HG02840 (cell line): ENCODE measurements around the gene SGMS1.
"Not testable (repeated sequence)": the region's sequence is repeated elsewhere in the genome, so short reads cannot be mapped to it uniquely, and the experiment has no call there.

Experiments used
- ATAC-seq: cut with Tn5 transposase; IDR thresholded peaks from one replicate; pipeline ENCODE4 v1.9.1; 2021; ENCODE audit warnings: mild to moderate bottlenecking, moderate library complexity, moderate number of reproducible peaks; ENCODE audit not compliant: unreplicated experiment, low FRiP score

Gene SGMS1

DNA sequence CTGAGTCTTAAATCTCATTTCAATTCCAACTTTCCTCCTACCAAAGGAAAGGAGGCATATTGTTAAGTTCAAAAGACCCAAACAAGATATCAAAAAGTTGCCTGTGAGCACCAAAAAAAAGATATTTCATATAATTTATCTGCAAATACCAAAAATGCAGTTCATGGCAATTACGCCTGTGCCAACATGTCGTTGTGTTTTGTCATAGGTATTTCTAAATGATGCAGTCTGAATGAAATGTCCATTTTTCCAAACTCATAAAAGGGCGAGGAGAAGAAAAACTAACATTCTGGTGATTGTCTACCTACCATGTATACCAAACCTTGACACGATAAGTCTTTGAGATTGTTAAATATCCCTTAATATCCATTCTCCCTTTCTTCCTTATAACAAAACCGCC, 109.8 kb downstream of the SGMS1 start:
- ATAC-seq = no peak

DNA sequence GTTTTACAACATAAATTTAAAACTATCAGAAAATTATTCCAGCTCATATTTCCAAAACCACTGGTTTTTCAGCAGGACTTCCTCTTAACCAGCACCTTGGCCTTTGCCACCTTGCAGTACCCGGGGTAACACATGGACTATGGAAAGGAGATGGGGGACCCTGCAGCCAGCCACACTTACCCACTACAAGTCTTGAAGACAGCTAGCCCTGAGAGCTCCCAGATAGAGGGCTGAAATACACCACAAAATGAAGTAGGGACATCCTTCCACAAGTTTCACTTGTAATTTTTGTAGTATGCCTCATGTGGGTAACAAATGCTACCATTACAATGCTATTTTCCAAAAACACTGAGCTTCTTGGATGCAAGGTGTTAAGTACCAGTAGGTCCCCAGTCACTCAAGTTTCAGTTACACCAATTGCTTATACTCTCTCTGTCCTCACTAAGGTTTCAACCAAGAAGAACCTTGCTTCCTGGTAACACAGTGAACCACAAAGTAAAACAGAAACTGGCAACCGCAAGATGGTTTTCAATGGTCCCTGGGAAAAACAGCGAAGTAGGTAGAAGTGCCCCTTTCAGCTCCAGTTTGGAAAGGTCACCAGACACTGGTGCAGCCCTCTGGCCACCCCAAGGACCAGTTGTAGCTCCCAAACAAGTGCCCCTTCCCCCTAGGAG, 110.9 kb downstream of the SGMS1 start:
- ATAC-seq = no peak

DNA sequence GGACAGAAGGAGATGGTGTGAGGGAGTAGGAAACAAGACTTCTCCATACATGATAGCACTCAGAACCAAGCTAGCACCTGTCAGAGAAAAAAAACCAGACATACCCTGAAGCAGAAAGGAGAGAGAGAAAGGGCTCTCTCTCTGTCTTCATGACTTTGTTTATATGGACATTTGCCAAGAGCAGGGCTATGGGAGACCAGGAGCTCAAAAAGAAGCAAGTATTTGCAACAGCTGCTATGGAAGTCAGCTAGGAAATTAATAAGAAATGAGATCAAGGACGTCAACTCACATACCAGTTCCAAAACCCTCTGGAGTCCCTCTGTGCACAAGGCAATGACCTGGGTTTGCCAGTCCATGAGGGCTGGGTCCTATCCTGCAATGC, 111.6 kb downstream of the SGMS1 start:
- ATAC-seq = no peak

DNA sequence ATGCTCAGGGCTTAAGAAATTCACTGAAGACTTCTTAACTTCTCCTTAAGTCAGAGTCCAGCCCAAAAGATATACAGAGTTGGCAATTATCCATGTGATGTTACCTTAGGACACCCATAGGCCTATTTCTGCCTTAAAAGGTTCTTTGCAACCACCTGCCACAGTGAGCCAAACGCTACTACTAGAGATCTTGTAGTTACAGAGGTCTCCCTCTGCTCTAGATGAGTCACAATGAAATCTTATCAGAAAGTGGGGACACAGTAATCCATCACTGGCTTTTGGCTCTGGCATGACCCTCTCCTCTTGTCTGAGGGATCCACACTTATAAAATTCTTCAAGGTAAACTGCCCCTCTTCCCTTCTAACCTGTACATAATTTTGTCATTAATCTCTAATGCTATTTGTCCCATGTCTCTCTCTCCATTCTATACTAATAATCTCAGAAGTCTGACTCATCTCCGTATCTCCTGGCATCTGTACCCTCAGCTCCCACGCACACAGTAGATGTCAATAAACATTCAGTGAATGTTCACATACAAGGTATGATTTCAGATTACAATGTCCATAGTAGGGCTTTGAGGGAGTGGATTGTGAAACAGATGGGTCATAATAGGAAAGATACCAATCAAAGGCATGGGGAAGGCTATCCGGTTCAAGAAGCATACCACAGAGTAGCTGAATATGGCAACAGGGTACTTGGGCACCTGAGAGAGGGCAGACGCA, 112.1 kb downstream of the SGMS1 start:
- no peak for ATAC-seq

DNA sequence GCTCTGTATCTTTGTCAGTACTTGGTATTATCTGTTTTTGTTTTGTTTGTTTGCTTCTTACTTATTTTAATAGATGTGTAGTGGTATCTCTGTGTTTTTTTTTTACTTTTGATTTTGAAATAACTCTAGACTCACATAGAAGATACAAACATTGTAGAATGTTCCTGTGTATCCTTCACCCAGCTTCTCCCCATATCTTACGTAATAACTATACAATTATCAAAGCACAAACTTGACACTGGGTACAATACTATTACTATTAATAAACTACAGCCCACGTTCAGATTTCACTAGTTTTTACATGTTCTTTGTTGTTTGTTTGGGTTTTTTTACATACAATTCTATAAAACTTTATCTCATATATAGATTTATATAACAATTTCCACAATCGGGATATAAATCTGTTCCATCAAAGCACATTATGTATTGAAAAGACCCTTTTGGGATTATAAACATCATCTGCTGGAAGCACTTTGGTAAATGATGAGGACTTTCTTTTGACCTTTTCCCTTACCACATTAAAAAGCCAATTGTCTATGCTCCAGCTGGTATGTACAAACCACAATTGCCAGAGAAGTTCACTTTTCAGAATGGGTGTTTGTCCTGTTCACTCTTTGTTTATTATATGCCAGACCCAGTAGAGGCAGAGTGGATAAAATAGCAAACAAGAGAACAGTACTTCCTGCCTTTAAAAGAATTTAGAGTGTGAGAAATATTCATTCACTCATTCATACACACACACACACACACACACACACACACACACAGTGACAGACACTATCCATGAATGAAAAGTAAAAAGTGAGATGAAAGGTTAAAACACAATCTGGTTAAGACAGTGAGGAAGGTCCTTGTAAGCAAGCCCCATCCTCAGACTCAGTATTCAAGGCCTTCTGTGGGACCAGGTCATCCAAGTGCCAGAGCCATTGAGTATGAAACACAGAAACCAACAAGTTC, 113.0 kb downstream of the SGMS1 start:
- ATAC-seq = no peak

DNA sequence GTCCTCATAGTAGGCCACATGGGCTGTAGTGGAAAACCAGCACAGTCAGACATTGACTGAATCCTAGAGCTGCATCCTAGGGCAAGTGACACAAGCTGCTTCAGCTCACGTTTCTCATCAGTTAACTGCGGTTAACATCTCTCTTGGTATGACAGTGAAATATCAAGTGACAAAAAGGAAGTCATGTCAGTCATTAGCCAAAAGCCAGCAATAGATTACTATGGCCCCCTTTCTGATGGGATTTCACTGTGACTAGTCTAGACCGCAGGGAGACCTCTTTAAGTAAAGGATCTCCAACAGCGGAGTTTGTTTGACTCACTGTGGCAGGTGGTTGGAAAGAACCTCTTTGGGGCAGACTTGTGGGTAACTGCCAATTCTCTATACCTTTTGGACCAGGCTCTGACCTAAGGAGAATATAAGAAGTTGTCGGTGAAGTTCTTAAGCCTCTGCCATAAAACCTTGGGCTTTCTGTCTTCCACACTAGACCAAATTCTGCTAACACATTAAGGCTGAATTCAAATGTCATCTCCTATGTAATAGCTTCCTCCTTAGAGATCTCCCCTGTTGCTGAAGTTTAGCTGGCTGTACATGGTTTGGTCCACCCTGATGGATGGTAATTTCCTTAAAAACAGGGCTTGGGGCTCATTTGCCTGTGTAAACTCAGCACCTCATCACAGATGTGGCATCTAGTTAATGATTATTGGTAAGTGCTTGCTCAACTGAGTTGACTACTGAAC, 115.3 kb downstream of the SGMS1 start:
- peak; percentile 77 for ATAC-seq

DNA sequence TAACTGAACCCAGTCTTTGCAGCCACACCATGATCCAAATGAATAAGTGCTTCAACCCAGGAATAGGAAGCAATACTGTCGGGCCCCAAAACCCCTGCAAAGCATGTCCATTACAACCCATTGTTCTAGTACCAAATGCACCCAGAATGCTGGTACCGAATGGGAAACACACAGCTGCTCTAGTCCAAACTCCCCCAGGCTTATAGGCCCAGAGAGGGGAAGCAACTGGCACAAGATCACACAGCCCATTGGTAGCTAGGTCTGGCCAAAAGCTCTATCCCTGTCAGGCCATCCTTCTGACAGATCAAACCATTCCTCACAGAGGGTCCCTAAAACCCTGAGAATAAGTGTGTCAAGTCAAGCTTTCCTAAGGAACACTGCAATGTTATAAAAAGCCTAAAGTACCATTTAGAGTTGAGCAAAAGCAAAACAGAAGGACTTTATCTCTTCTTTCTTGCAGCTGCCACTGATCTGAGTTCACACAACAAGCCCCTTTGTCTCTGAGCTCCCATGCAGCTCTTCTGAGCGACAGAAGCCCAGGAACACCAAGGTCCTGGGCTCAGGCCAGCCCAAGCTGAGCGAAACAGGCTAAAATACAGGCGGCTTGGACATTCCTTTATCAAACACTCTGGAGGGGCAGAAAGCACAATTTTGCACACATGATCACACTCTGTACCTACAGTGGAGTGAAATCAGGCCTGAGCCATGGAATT, 116.7 kb downstream of the SGMS1 start:
- ATAC-seq = no peak

DNA sequence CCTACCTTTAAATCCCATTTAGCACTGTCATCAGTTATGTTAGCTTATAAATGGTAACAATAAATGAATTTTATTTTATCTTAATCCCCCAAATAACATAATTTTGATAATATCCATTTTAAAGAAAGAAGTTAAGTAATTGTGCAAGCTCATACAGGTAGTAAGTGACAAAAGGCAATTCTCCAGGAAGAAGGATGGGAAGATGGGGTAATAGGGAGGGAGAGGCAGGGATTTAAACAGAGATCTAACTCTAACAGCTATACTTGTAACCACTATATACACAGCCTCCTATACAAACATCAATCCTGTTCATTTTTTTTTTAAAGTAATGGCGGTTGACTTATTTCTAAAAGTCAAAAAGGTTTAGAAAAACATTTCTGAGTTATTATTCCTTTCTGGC, 119.4 kb downstream of the SGMS1 start:
- no peak for ATAC-seq

DNA sequence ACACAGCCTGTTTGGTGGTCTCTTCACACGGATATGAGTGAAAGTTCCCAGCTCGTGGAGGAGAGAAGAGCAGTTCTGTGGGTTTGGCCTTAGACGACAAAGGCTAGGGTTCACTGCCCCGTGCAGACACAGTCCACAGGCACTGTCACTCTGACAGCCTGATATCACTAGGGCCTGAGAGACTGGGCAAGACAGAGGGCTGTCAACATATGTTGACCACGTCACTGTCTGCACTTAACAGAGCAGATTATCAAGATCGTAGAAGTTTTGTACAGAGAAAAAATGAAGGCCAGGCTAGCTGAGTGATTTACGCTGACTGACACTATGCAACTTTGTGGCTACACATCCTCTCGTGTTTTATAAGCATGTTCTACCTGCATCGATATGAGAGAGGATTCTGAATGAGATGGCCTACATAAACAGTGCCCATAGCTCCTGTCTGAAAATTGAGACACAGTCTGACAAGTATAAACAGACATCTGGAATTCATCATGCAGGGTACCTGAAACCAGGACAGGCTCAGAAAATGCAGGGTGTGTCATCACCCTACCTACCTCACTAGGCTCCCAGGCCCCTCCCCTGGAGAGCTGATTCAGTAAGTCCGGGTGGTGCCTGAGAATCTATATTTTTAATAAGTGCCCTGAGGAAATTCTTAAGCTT, 120.0 kb downstream of the SGMS1 start:
- ATAC-seq = no peak

DNA sequence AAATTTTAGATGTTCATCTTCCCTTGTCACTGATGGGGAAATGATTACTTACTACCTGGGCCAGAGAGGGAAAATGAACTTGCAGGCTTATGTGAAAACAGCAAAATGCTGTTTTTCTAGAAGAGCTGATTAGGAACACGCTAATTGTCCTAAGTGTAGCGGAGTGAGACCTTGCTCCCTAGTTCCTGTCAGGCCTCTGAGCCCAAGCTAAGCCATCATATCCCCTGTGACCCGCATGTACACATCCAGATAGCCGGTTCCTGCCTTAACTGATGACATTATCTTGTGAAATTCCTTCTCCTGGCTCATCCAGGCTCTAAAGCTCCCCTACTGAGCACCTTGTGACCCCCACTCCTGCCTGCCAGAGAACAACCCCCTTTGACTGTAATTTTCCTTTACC, 120.6 kb downstream of the SGMS1 start:
- ATAC-seq = not testable (repeated sequence)

DNA sequence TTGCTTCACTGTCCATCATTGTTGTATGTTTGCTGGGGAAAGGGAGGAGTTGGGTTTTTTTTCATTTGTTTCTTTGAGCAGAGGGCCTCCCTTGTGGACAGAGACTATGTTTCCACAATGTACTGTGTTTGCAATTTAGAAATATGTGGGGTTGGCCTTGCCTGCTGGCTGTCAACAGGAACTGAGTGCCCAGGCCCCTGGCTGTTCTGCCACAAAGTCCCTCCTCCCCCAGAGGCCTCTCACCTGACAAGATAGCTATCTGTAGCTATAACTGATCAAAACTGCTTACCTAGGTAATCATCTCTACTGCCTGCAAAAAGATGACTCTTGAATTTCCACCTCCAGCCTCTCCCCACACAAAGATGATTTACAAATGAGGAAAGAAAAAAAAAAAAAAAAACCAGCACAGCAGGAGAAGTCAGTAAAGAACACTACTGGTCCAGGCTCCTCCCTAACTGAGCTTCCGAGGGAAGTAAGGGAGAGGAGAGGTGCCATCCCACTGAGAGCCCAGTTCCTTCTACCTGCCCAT, 121.8 kb downstream of the SGMS1 start:
- ATAC-seq = peak; percentile 38

DNA sequence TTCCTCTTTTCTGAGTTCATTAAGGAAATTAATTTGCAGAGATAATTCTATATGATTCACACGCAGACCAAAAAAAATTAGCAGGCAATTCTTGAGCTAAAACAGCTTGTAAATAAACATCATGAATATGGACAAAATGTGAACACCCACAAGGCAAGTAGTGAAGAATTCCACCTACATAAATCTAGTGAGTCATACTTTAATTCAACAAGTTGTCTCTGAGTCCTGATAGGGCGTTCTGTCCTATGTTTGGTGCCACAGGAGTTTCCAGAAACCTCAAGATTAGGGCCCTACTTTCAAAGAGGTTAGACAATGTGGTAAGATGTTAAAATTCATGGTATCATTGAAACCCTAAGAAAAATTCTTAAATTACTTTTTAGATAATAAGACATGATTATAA, 122.3 kb downstream of the SGMS1 start:
- ATAC-seq = no peak

DNA sequence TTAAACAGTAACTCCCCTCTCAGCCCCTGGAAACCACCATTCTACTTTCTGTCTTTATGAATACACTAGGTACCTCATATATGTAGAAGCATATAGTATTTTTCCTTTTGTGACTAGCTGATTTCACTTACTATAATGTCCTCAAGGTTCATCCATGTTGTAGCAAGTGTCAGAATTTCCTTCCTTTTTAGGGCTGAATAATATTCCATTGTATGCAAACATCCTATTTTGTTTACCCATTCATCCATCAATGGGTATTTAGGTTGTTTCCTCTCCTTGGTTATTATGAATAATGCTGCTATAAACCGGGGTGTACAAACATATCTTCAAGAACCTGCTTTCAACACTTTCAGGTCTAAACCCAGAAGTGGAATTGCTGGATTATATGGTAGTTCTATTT, 125.3 kb downstream of the SGMS1 start:
- ATAC-seq = no peak

DNA sequence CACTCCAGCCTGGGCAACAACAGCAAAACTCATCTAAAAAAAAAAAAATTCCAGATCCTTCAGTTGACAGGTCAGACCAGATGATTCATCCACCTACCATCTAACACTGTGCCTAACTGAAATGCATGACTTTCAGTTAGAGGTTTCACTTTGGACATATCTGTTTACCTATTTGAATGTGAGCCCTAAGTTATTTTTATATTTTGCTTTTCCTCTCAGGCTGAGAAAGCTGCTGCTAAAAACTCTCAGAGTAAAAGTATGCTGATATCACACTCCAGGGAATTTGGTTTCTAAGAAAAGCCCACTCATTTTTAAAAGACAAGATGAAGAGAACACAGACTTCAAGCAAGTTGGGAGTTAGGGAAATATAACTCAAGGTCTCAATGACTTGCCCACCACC, 126.0 kb downstream of the SGMS1 start:
- peak; percentile 91 for ATAC-seq

DNA sequence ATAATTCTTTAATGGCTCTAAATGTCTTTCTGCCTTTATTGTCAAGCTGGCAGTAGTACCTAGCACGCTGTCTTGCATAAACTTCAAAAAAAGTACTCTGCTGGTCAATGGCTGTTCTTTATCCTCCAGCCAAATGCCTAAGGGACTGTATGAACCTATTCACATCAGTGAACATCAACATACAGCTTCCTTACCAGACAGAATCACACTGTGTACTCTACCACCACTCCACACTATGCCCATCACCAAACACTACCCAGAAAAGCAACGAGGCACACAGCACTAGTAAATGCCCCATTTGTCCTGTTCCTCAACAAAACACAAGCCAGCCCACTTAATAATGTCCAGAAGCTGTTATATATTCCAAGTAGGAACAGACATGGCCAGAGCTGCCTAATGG, 127.5 kb downstream of the SGMS1 start:
- no peak for ATAC-seq

DNA sequence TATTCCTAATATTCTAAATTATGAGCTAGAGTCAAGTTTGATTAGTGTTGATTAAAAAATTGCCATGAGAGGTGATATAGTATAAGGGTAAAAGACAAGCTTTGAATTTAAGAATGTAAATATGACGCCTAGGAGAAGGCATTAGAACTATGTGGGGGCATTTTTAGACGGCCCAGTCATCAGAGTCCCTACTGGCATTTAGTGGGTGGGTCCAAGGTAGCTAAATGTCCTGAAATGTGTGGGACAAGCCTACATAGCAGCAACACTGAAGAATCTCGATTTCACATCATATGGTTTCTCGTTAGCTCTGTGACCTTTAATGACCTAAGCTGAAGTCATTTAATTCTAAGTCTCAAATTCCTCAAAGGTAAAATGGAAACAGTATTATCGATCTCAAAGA, 133.5 kb downstream of the SGMS1 start:
- no peak for ATAC-seq

DNA sequence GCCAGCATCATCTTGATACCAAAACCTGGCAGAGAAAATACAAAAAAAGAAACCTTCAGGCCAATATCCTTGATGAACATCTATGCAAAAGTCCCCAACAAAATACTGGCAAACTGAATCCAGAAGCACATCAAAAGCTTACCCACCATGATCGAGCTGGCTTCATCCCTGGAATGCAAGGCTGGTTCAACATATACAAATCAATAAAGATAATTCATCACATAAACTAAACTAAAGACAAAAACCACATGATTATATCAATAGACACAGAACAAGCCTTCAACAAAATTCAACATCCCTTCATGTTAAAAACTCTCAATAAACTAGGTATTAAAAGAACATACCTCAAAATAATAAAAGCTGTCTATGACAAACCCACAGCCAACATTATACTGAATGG, 139.2 kb downstream of the SGMS1 start:
- not testable (repeated sequence) for ATAC-seq

DNA sequence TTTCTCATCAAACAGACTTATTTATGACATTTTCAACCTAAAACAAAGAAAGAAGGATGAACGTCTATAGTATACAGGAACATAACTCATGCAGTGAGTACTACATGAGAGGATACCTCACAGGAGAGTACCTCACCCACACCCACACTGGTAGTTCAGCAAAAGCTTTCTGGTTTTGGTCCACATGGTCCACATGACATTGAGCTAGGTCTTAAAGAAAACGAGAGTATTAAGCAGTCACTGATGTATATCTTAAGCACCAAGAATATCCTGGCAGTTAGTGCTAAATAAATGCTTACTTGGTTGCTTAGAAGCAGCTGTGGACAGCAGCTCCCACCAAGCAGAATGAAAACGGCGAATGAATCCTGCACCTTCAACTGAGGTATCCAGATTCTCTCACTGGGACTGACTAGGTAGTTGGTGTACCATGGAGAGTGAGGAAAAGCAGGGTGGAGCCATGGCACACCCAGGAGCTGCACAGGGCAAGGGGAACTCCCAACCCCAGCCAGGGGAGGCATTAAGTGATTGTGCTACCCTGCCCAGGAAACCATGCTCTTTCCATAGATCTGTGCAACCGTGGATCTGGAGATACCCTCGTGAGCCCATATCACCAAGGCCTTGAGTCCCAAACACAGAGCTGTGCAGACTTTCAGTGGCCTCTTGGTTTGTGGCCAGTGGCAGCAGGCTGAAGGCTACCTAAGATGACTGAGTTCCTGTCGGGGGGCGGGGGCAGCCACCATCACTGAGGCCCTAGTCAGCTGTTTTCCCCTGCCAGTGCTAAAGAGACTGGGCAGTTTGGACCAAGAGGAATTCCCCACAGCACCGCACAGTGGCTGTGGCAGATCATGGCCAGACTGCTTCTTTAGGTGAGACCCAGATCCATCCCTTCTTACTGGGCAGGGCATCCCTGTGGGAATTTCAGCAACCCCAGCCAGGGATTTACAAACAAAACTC, 143.4 kb downstream of the SGMS1 start:
- no peak for ATAC-seq
